Esophagus muscularis mucosa (tissue), 4 donors: ENCODE data around the gene EIF3C.
A peak's percentile ranks its signal among the peaks of the same experiment; 100 is the strongest.
"Not testable (repeated sequence)": the region's sequence is repeated elsewhere in the genome, so short reads cannot be mapped to it uniquely, and the experiment has no call there.

Experiments used
- EP300 ChIP-seq: sonication (generic); formaldehyde crosslinking; IDR thresholded peaks from one replicate; pipeline ENCODE4 v1.6.1; 2017; ENCODE audit warnings: antibody characterized with exemption
- POLR2A ChIP-seq: fragments of 450-650 bp; IDR thresholded peaks from one replicate; pipeline ENCODE4 v1.6.1; 2017; ENCODE audit warnings: antibody characterized with exemption, moderate library complexity, mild to moderate bottlenecking, low read depth
- TF ChIP-seq, protein P1 (sequence below), 3 experiments: fragments of 200-600 bp in 2 of 3; fragments of 450-650 bp in 1 of 3; sonication (generic) in 2 of 3; IDR thresholded peaks; one replicate each; pipeline ENCODE4 v1.5.1; 2017 to 2019; ENCODE audit warnings: antibody characterized with exemption in 3 of 3, mild to moderate bottlenecking in 2 of 3, moderate library complexity in 1 of 3

DNA sequence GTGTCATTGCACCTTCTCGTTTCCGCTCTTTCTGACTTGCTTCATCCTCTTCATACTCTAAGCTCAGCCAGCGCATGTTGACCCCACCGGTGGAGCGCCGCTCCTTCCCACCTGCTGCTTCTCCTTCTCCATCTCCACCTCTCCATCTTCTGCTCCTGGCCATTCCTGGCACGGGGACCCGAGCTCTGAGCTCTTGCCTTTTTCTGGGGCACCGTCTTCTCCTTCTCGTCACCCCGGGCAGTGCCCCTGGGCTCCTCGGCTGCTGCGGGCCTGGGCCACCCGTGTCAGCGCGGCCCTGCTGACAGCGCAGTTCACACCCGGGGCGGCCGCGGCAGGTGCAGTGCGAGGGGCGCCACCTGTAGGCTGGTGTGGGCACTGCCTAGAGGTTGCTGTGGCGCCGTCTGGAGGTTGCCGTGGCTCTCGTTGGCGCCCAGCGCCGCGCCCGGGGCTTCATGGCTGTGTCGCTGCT is 38.8 kb downstream of the EIF3C start:
- TF ChIP-seq POLR2A, EP300: not testable (repeated sequence)
- TF ChIP-seq, protein P1, sequence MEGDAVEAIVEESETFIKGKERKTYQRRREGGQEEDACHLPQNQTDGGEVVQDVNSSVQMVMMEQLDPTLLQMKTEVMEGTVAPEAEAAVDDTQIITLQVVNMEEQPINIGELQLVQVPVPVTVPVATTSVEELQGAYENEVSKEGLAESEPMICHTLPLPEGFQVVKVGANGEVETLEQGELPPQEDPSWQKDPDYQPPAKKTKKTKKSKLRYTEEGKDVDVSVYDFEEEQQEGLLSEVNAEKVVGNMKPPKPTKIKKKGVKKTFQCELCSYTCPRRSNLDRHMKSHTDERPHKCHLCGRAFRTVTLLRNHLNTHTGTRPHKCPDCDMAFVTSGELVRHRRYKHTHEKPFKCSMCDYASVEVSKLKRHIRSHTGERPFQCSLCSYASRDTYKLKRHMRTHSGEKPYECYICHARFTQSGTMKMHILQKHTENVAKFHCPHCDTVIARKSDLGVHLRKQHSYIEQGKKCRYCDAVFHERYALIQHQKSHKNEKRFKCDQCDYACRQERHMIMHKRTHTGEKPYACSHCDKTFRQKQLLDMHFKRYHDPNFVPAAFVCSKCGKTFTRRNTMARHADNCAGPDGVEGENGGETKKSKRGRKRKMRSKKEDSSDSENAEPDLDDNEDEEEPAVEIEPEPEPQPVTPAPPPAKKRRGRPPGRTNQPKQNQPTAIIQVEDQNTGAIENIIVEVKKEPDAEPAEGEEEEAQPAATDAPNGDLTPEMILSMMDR (IDR thresholded peaks at IDR 0.05), result peak in 2 of 3 experiments; percentile 14 to 30
